Lower leg skin (tissue), 3 donors: ENCODE results near the gene LCN15.

Source experiments
- POLR2A ChIP-seq, 2 donors: fragments of 450-650 bp; IDR thresholded peaks; one replicate each; pipeline ENCODE4 v1.6.1; 2016 to 2017; ENCODE audit warnings: antibody characterized with exemption in 2 of 2, mild to moderate bottlenecking in 1 of 2, moderate library complexity in 1 of 2
- TF ChIP-seq, protein P1 (sequence below), 3 donors: fragments of 450-650 bp; IDR thresholded peaks; one replicate each; pipeline ENCODE4 v1.5.1; 2016; ENCODE audit warnings: antibody characterized with exemption in 3 of 3, mild to moderate bottlenecking in 3 of 3, moderate library complexity in 2 of 3

DNA sequence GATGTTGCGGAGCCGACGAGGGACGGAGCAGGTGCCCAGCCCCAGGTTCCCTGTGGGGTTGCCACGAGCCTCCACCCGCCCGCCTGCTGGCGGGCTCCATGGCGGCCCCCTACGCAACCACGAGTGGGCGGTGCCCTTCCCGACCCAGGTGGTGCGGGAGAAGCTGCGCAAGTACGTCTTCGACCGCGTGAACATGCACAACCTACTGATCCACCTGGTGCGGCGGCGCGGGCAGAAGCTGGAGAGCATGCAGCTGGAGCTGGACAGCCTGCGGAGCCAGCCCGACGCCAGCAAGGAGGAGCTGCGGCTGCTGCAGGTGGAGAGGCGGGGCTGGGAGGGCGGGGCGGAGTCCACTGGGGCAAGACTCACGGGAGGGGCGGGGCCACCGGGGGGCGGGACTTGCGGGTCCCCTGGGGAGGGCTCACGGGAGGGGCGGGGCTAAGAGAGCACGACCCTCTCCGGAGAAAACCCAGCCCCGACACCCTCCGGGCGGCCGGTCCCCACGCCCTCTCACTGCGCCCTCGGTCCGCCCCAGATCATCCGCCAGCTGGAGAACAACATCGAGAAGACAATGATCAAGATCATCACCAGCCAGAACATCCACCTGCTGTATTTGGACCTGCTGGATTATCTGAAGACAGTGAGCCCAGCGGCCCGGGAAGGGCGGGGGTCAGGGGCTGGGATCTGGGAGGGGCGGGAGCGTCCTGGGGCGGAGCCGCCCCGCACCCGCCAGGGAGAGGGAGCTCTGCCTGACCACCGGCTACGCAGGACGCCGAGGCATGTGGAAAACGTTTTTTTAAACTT is 35.7 kb upstream of the LCN15 start:
- TF ChIP-seq, protein P1, sequence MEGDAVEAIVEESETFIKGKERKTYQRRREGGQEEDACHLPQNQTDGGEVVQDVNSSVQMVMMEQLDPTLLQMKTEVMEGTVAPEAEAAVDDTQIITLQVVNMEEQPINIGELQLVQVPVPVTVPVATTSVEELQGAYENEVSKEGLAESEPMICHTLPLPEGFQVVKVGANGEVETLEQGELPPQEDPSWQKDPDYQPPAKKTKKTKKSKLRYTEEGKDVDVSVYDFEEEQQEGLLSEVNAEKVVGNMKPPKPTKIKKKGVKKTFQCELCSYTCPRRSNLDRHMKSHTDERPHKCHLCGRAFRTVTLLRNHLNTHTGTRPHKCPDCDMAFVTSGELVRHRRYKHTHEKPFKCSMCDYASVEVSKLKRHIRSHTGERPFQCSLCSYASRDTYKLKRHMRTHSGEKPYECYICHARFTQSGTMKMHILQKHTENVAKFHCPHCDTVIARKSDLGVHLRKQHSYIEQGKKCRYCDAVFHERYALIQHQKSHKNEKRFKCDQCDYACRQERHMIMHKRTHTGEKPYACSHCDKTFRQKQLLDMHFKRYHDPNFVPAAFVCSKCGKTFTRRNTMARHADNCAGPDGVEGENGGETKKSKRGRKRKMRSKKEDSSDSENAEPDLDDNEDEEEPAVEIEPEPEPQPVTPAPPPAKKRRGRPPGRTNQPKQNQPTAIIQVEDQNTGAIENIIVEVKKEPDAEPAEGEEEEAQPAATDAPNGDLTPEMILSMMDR (IDR thresholded peaks at IDR 0.05) = no peak
- TF ChIP-seq POLR2A (IDR thresholded peaks at IDR 0.05) = no peak
